Measurements from ENCODE around the gene SLC44A4. TPM values are rescaled to one million over a fixed set of nuclear protein-coding genes. Genes with fewer than 3 reads are reported as not detected.

The SLC44A4 gene
- total RNA-seq, 1 donor from 2014 or later, result 79.8 TPM

Other genes with a start within 250 kb of the SLC44A4 start
- gene BAG6, start 226.3 kb downstream of the SLC44A4 start, total RNA-seq, result 234 TPM
- 2.4 TPM for gene APOM, start 223.1 kb downstream of the SLC44A4 start, total RNA-seq
- 21.5 TPM for gene C6orf47, start 218.2 kb downstream of the SLC44A4 start, total RNA-seq
- gene GPANK1, start 214.0 kb downstream of the SLC44A4 start, total RNA-seq, result 15.3 TPM
- 149 TPM for gene CSNK2B, start 212.9 kb downstream of the SLC44A4 start, total RNA-seq
- gene LY6G5B, start 209.0 kb downstream of the SLC44A4 start, total RNA-seq, result 20.6 TPM
- gene LY6G5C, start 197.9 kb downstream of the SLC44A4 start, total RNA-seq, result 3.0 TPM
- 44.5 TPM for gene ABHD16A, start 175.7 kb downstream of the SLC44A4 start, total RNA-seq
- gene LY6G6F, start 172.1 kb downstream of the SLC44A4 start, total RNA-seq, result not detected
- not detected for gene LY6G6D, start 163.6 kb downstream of the SLC44A4 start, total RNA-seq
- gene LY6G6C, start 157.3 kb downstream of the SLC44A4 start, total RNA-seq, result not detected
- gene MPIG6B, start 155.6 kb downstream of the SLC44A4 start, total RNA-seq, result 0.26 TPM
- gene DDAH2, start 149.7 kb downstream of the SLC44A4 start, total RNA-seq, result 33.3 TPM
- gene CLIC1, start 142.5 kb downstream of the SLC44A4 start, total RNA-seq, result 276 TPM
- 27.8 TPM for gene MSH5, start 139.0 kb downstream of the SLC44A4 start, total RNA-seq
- 2.8 TPM for gene SAPCD1, start 116.3 kb downstream of the SLC44A4 start, total RNA-seq
- 5.5 TPM for gene VWA7, start 101.7 kb downstream of the SLC44A4 start, total RNA-seq
- gene VARS1, start 83.2 kb downstream of the SLC44A4 start, total RNA-seq, result 105 TPM
- gene LSM2, start 72.0 kb downstream of the SLC44A4 start, total RNA-seq, result 35.6 TPM
- 1.7 TPM for gene HSPA1L, start 63.7 kb downstream of the SLC44A4 start, total RNA-seq
- 191 TPM for gene HSPA1A, start 63.5 kb downstream of the SLC44A4 start, total RNA-seq
- 163 TPM for gene HSPA1B, start 51.3 kb downstream of the SLC44A4 start, total RNA-seq
- gene NEU1, start 16.2 kb downstream of the SLC44A4 start, total RNA-seq, result 29.2 TPM
- gene EHMT2, start 18.7 kb upstream of the SLC44A4 start, total RNA-seq, result 53.4 TPM
- 6.4 TPM for gene ZBTB12, start 23.1 kb upstream of the SLC44A4 start, total RNA-seq
- 17.1 TPM for gene C2, start 48.7 kb upstream of the SLC44A4 start, total RNA-seq
- gene CFB, start 67.1 kb upstream of the SLC44A4 start, total RNA-seq, result 41.4 TPM
- 59.6 TPM for gene NELFE, start 80.0 kb upstream of the SLC44A4 start, total RNA-seq
- 73.7 TPM for gene SKIC2, start 80.2 kb upstream of the SLC44A4 start, total RNA-seq
- 29.3 TPM for gene DXO, start 93.1 kb upstream of the SLC44A4 start, total RNA-seq
- gene C4A, start 103.1 kb upstream of the SLC44A4 start, total RNA-seq, result 71.1 TPM
- gene C4B, start 135.8 kb upstream of the SLC44A4 start, total RNA-seq, result 152 TPM
- 3.8 TPM for gene CYP21A2, start 159.4 kb upstream of the SLC44A4 start, total RNA-seq
- 121 TPM for gene TNXB, start 230.3 kb upstream of the SLC44A4 start, total RNA-seq
- gene ATF6B, start 249.2 kb upstream of the SLC44A4 start, total RNA-seq, result 121 TPM